ENCODE data around the gene C1orf56. TPM values are rescaled to one million over a fixed set of nuclear protein-coding genes. Genes with fewer than 3 reads are reported as not detected.
A peak's percentile ranks its signal among the peaks of the same experiment; 100 is the strongest.

C1orf56 gene
- total RNA-seq, 2 donors from 2014 or later = 5.0 to 5.3 TPM

- Histone ChIP-seq H3K9me3 (no peaks in the 10 kb centered on the region), H3K27me3 (replicated peaks; ENCODE audit: insufficient read depth) (no peaks in the 10 kb centered on the region), H3K4me1 (ENCODE audit: control insufficient read depth in 1 of 2, low read depth in 2 of 2) (peaks cover 31 to 51% of the 10 kb centered on the region in 2 donors), H3K4me3 (peak overlapping the region; percentile 72), H3K27ac (peak overlapping the region; percentile 69 to 73), H3K36me3 (no peaks in the 10 kb centered on the region)
- no peak for TF ChIP-seq CTCF (IDR thresholded peaks at IDR 0.05)
- ATAC-seq (ENCODE audit: insufficient number of reproducible peaks, low FRiP score, low read depth) (no peak), DNase-seq (ENCODE audit: low spot score) (no peak)
Measured at GRCh38 chr1:151009674-151010345, 37.7 kb upstream of the C1orf56 start.

- no peak for TF ChIP-seq CTCF (IDR thresholded peaks at IDR 0.05)
- DNase-seq (ENCODE audit: low spot score) = no peak
- Histone ChIP-seq H3K27me3 (replicated peaks; ENCODE audit: insufficient read depth) (no peaks in the 10 kb centered on the region), H3K4me3 (no peak overlapping the region), H3K9me3 (no peaks in the 10 kb centered on the region), H3K36me3 (no peaks in the 10 kb centered on the region), H3K4me1 (ENCODE audit: control insufficient read depth in 1 of 2, low read depth in 2 of 2) (peaks cover 26 to 46% of the 10 kb centered on the region in 2 donors), H3K27ac (no peak overlapping the region)
- no peak for ATAC-seq (ENCODE audit: insufficient number of reproducible peaks, low FRiP score, low read depth)
Measured at GRCh38 chr1:151010346-151010726, 37.2 kb upstream of the C1orf56 start.

- no peak for TF ChIP-seq CTCF (IDR thresholded peaks at IDR 0.05)
- Histone ChIP-seq H3K4me1 (ENCODE audit: control insufficient read depth in 1 of 2, low read depth in 2 of 2) (peaks cover 24 to 42% of the 10 kb centered on the region in 2 donors), H3K4me3 (no peak overlapping the region), H3K27me3 (replicated peaks; ENCODE audit: insufficient read depth) (no peaks in the 10 kb centered on the region), H3K36me3 (no peaks in the 10 kb centered on the region), H3K9me3 (no peaks in the 10 kb centered on the region), H3K27ac (no peak overlapping the region)
- ATAC-seq (ENCODE audit: insufficient number of reproducible peaks, low FRiP score, low read depth) = no peak
- no peak for DNase-seq (ENCODE audit: low spot score)
Measured at GRCh38 chr1:151011154-151011850, 36.2 kb upstream of the C1orf56 start.

GRCh38 chr1:151012684-151013471, 34.7 kb upstream of the C1orf56 start:
- H3K4me1 ChIP-seq (ENCODE audit: control insufficient read depth in 1 of 2, low read depth in 2 of 2) = peaks cover 15 to 31% of the 10 kb centered on the region in 2 donors
- H3K36me3 ChIP-seq = peaks cover 2% of the 10 kb centered on the region
- H3K4me3 ChIP-seq = no peak overlapping the region
- no peaks in the 10 kb centered on the region for H3K9me3 ChIP-seq
- H3K27ac ChIP-seq = peak overlapping the region; percentile 40 to 49
- no peaks in the 10 kb centered on the region for H3K27me3 ChIP-seq (replicated peaks; ENCODE audit: insufficient read depth)
- DNase-seq (ENCODE audit: low spot score) (no peak), ATAC-seq (ENCODE audit: insufficient number of reproducible peaks, low FRiP score, low read depth) (no peak)
- TF ChIP-seq CTCF (IDR thresholded peaks at IDR 0.05) = no peak

GRCh38 chr1:151013518-151013917, 34.0 kb upstream of the C1orf56 start:
- TF ChIP-seq CTCF (IDR thresholded peaks at IDR 0.05) = no peak
- H3K27ac ChIP-seq = peak overlapping the region; percentile 40 to 49
- no peak for DNase-seq (ENCODE audit: low spot score)

More at GRCh38 chr1:151013518-151013917, 34.0 kb upstream of the C1orf56 start:
- Histone ChIP-seq H3K9me3 (no peaks in the 10 kb centered on the region), H3K27me3 (replicated peaks; ENCODE audit: insufficient read depth) (no peaks in the 10 kb centered on the region), H3K36me3 (peaks cover 8% of the 10 kb centered on the region), H3K4me3 (no peak overlapping the region), H3K4me1 (ENCODE audit: control insufficient read depth in 1 of 2, low read depth in 2 of 2) (peaks cover 15 to 30% of the 10 kb centered on the region in 2 donors)
- no peak for ATAC-seq (ENCODE audit: insufficient number of reproducible peaks, low FRiP score, low read depth)

Measured in thoracic aorta (tissue), 2 donors.